ENCODE data around the gene UCK2. TPM values are rescaled to one million over a fixed set of nuclear protein-coding genes. Genes with fewer than 3 reads are reported as not detected.

UCK2 gene
- total RNA-seq, 1 donor from 2014 or later, result 14.7 TPM

- Histone ChIP-seq H3K27ac (peak overlapping the region; percentile 55), H3K36me3 (peaks cover 3% of the 10 kb centered on the region), H3K27me3 (no peaks in the 10 kb centered on the region), H3K4me3 (no peak overlapping the region), H3K9me3 (no peaks in the 10 kb centered on the region), H3K4me1 (peaks cover 5% of the 10 kb centered on the region)
- intact Hi-C loops (cut with DNase I), result loop anchor here (10.0 kb wide), 1 partner anchor 306 kb away; no protein-coding TSS in a partner anchor
- peak; percentile 68 for ATAC-seq
- DNase-seq, result peak; percentile 69
- TF ChIP-seq, protein P1, sequence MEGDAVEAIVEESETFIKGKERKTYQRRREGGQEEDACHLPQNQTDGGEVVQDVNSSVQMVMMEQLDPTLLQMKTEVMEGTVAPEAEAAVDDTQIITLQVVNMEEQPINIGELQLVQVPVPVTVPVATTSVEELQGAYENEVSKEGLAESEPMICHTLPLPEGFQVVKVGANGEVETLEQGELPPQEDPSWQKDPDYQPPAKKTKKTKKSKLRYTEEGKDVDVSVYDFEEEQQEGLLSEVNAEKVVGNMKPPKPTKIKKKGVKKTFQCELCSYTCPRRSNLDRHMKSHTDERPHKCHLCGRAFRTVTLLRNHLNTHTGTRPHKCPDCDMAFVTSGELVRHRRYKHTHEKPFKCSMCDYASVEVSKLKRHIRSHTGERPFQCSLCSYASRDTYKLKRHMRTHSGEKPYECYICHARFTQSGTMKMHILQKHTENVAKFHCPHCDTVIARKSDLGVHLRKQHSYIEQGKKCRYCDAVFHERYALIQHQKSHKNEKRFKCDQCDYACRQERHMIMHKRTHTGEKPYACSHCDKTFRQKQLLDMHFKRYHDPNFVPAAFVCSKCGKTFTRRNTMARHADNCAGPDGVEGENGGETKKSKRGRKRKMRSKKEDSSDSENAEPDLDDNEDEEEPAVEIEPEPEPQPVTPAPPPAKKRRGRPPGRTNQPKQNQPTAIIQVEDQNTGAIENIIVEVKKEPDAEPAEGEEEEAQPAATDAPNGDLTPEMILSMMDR (IDR thresholded peaks at IDR 0.05), result no peak
Measured at GRCh38 chr1:165910764-165911421, 83.5 kb downstream of the UCK2 start.

DNA sequence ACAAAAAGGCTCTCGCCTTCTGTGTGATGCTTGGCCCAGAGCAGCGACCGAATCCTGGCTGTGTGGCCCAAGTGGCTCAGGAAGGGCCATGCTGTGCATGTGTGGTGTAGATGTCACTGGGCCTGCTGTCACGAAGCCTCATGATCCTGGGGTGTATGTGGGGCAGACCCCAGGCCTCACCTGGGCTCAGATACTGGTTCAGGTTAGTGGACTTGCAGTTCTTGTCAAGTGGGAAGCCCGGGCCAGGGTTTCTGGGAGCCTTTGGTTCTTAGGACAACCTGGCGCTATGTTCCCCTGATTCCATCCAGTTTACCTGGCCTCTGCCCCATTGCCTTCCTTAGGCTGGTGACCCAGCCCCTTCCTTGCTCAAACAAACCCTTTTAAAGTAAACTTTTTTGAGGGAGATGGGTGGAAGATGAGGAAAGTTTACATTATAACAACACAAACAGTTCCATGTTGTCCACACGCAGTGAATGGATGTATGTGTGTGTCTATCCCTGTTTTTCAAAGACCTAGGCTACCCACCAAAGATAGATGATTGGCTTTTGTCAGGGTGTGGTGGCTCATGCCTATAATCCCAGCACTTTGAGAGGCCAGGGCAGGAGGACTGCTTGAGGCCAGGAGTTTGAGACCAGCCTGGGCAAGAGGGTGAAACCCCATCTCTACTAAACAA lies 84.3 kb downstream of the UCK2 start:
- TF ChIP-seq, protein P1 (IDR thresholded peaks at IDR 0.05), result no peak
- Histone ChIP-seq H3K27ac (peak overlapping the region; percentile 55), H3K9me3 (no peaks in the 10 kb centered on the region), H3K4me3 (no peak overlapping the region), H3K4me1 (peaks cover 5% of the 10 kb centered on the region), H3K36me3 (no peaks in the 10 kb centered on the region), H3K27me3 (no peaks in the 10 kb centered on the region)
- intact Hi-C loops (cut with DNase I), result loop anchor here (10.0 kb wide), 1 partner anchor 307 kb away; no protein-coding TSS in a partner anchor
- DNase-seq, result no peak
- ATAC-seq, result no peak

GRCh38 chr1:165912638-165913037 lies 85.2 kb downstream of the UCK2 start:
- H3K27ac ChIP-seq, result no peak overlapping the region
- DNase-seq, result no peak
- intact Hi-C loops (cut with DNase I), result loop anchor here (10.0 kb wide), 1 partner anchor 308 kb away; no protein-coding TSS in a partner anchor

DNA sequence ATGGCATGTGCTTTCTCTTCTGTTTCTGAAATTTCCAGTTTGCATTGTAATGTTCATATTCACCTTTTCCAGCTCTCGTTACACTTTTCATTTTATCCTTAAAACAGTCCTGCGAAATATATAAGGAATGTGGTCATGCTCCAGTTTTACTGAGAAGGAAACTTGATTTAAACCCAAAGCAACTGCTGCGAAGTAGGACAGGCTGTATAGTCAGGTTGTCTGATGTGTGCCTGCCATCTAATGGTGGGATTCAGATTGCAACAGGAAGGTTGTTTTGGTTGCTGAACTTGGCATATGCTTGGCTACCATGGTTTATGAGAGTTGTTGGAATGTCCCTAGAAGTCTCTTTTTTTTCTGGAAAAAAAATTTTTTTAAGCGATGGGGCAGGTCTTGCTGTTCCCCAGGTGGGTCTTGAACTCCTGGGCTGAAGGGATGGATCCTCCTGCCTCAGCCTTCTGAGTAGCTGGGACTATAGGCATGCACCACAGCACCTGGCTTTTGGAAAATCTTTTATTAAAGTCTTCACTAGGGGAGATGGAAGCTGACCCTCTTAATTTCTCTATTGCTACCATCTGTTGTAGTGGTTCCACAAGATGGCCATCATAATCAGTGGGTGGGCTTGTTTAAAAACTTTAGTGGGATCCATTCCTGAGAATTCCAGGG lies 86.9 kb downstream of the UCK2 start:
- Histone ChIP-seq H3K9me3 (no peaks in the 10 kb centered on the region), H3K4me1 (peaks cover 5% of the 10 kb centered on the region), H3K27ac (no peak overlapping the region), H3K36me3 (no peaks in the 10 kb centered on the region), H3K27me3 (no peaks in the 10 kb centered on the region), H3K4me3 (no peak overlapping the region)
- TF ChIP-seq, protein P1 (IDR thresholded peaks at IDR 0.05), result peak; percentile 83
- no peak for DNase-seq
- ATAC-seq, result peak; percentile 81
- intact Hi-C loops (cut with DNase I), result loop anchor here (10.0 kb wide), 1 partner anchor 309 kb away; no protein-coding TSS in a partner anchor

More at GRCh38 chr1:165912638-165913037, 85.2 kb downstream of the UCK2 start:
- ATAC-seq, result no peak
- Histone ChIP-seq H3K4me3 (no peak overlapping the region), H3K27me3 (no peaks in the 10 kb centered on the region), H3K9me3 (no peaks in the 10 kb centered on the region), H3K4me1 (peaks cover 5% of the 10 kb centered on the region), H3K36me3 (no peaks in the 10 kb centered on the region)
- TF ChIP-seq, protein P1 (IDR thresholded peaks at IDR 0.05), result no peak

GRCh38 chr1:165915480-165915879 lies 88.1 kb downstream of the UCK2 start:
- H3K27ac ChIP-seq, result peak overlapping the region; percentile 24
- peaks cover 5% of the 10 kb centered on the region for H3K4me1 ChIP-seq
- no peak overlapping the region for H3K4me3 ChIP-seq
- intact Hi-C loops (cut with DNase I), result loop anchor here (10.0 kb wide), 1 partner anchor 311 kb away; no protein-coding TSS in a partner anchor
- ATAC-seq (peak; percentile 80), DNase-seq (no peak)
- H3K27me3 ChIP-seq, result no peaks in the 10 kb centered on the region
- H3K36me3 ChIP-seq, result no peaks in the 10 kb centered on the region
- TF ChIP-seq, protein P1 (IDR thresholded peaks at IDR 0.05), result no peak
- no peaks in the 10 kb centered on the region for H3K9me3 ChIP-seq

Data from upper lobe of right lung (tissue), 1 donor.